ENCODE results near the gene PTH. TPM values are rescaled to one million over a fixed set of nuclear protein-coding genes. Genes with fewer than 3 reads are reported as not detected.

The PTH gene
- total RNA-seq, 4 donors from 2014 or later, result not detected

- Histone ChIP-seq H3K4me1 (no peaks in the 10 kb centered on the region), H3K36me3 (no peaks in the 10 kb centered on the region), H3K9me3 (no peaks in the 10 kb centered on the region), H3K27ac (no peak overlapping the region), H3K4me3 (no peak overlapping the region), H3K27me3 (peaks cover 4% of the 10 kb centered on the region)
- TF ChIP-seq POLR2A (IDR thresholded peaks at IDR 0.05) (no peak), POLR2AphosphoS5 (IDR thresholded peaks at IDR 0.05) (no peak), EP300 (IDR thresholded peaks at IDR 0.05) (no peak)
- TF ChIP-seq, protein P1, sequence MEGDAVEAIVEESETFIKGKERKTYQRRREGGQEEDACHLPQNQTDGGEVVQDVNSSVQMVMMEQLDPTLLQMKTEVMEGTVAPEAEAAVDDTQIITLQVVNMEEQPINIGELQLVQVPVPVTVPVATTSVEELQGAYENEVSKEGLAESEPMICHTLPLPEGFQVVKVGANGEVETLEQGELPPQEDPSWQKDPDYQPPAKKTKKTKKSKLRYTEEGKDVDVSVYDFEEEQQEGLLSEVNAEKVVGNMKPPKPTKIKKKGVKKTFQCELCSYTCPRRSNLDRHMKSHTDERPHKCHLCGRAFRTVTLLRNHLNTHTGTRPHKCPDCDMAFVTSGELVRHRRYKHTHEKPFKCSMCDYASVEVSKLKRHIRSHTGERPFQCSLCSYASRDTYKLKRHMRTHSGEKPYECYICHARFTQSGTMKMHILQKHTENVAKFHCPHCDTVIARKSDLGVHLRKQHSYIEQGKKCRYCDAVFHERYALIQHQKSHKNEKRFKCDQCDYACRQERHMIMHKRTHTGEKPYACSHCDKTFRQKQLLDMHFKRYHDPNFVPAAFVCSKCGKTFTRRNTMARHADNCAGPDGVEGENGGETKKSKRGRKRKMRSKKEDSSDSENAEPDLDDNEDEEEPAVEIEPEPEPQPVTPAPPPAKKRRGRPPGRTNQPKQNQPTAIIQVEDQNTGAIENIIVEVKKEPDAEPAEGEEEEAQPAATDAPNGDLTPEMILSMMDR (IDR thresholded peaks at IDR 0.05), result no peak
- no peak for DNase-seq (ENCODE audit: low spot score in 2 of 2)
- WGBS, result 80% methylated on average over 1 of the region's 9 CpGs
Observed at GRCh38 chr11:13480198-13480597, 15.6 kb downstream of the PTH start.

- Histone ChIP-seq H3K27me3 (peaks cover 7% of the 10 kb centered on the region), H3K27ac (no peak overlapping the region), H3K36me3 (no peaks in the 10 kb centered on the region), H3K9me3 (no peaks in the 10 kb centered on the region), H3K4me1 (no peaks in the 10 kb centered on the region), H3K4me3 (no peak overlapping the region)
- DNase-seq (ENCODE audit: low spot score in 2 of 2), result no peak
- WGBS, result 96% methylated on average over 3 of the region's 3 CpGs
- TF ChIP-seq, protein P1 (IDR thresholded peaks at IDR 0.05), result no peak
- no peak for TF ChIP-seq POLR2AphosphoS5 (IDR thresholded peaks at IDR 0.05)
- no peak for TF ChIP-seq EP300 (IDR thresholded peaks at IDR 0.05)
- TF ChIP-seq POLR2A (IDR thresholded peaks at IDR 0.05), result no peak
Observed at GRCh38 chr11:13479688-13480087, 16.1 kb downstream of the PTH start.

DNA sequence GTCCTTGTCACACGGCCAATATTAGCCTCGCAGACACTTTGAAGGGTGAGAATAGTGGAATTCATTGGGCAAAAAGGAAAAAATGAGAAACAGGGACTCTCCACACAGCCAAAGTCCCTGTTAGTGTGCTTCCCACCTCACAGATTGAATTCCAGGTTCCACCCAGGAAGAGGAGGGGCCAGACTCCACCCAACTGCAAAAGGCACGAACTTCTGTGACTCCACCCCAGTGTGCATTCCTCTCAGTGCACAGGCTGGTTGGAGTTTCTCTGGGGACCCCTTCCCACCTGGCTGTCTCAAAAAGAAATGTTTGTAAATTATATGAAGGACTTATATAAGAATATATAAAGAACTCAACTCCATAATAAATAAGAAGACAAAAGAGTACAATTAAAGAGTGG lies 20.7 kb downstream of the PTH start:
- no peak overlapping the region for H3K4me3 ChIP-seq
- no peaks in the 10 kb centered on the region for H3K9me3 ChIP-seq
- H3K36me3 ChIP-seq, result no peaks in the 10 kb centered on the region
- 80% methylated on average over 3 of the region's 3 CpGs for WGBS
- H3K4me1 ChIP-seq, result no peaks in the 10 kb centered on the region
- DNase-seq (ENCODE audit: low spot score in 2 of 2), result no peak
- H3K27ac ChIP-seq, result no peak overlapping the region
- TF ChIP-seq POLR2A (IDR thresholded peaks at IDR 0.05), result no peak
- TF ChIP-seq, protein P1 (IDR thresholded peaks at IDR 0.05), result no peak
- no peak for TF ChIP-seq POLR2AphosphoS5 (IDR thresholded peaks at IDR 0.05)
- no peak for TF ChIP-seq EP300 (IDR thresholded peaks at IDR 0.05)
- peaks cover 3% of the 10 kb centered on the region for H3K27me3 ChIP-seq

GRCh38 chr11:13473013-13473722 lies 22.6 kb downstream of the PTH start:
- DNase-seq (ENCODE audit: low spot score in 2 of 2), result no peak
- H3K36me3 ChIP-seq, result no peaks in the 10 kb centered on the region
- no peaks in the 10 kb centered on the region for H3K4me1 ChIP-seq
- 73% methylated on average over 3 of the region's 3 CpGs for WGBS
- no peak for TF ChIP-seq POLR2A (IDR thresholded peaks at IDR 0.05)
- no peak for TF ChIP-seq POLR2AphosphoS5 (IDR thresholded peaks at IDR 0.05)
- no peak for TF ChIP-seq EP300 (IDR thresholded peaks at IDR 0.05)
- TF ChIP-seq, protein P1 (IDR thresholded peaks at IDR 0.05), result no peak
- peaks cover 12% of the 10 kb centered on the region for H3K27me3 ChIP-seq
- H3K9me3 ChIP-seq, result no peaks in the 10 kb centered on the region
- no peak overlapping the region for H3K4me3 ChIP-seq
- H3K27ac ChIP-seq, result no peak overlapping the region

- no peak for DNase-seq (ENCODE audit: low spot score in 2 of 2)
- peaks cover 10% of the 10 kb centered on the region for H3K27me3 ChIP-seq
- H3K36me3 ChIP-seq, result no peaks in the 10 kb centered on the region
- WGBS, result 56% methylated on average over 5 of the region's 5 CpGs
- H3K4me1 ChIP-seq, result peaks cover 3% of the 10 kb centered on the region
- no peak for TF ChIP-seq EP300 (IDR thresholded peaks at IDR 0.05)
- TF ChIP-seq, protein P1 (IDR thresholded peaks at IDR 0.05), result no peak
- no peak for TF ChIP-seq POLR2A (IDR thresholded peaks at IDR 0.05)
- no peak for TF ChIP-seq POLR2AphosphoS5 (IDR thresholded peaks at IDR 0.05)
- H3K4me3 ChIP-seq, result no peak overlapping the region
- H3K9me3 ChIP-seq, result no peaks in the 10 kb centered on the region
- no peak overlapping the region for H3K27ac ChIP-seq
Observed at GRCh38 chr11:13468750-13469149, 27.0 kb downstream of the PTH start.

Data from suprapubic skin (tissue), 4 donors.